H1 (cell line): ENCODE results near the gene HSPA4L. TPM values are rescaled to one million over a fixed set of nuclear protein-coding genes. Genes with fewer than 3 reads are reported as not detected.

Experiments used
- CTCF ChIA-PET: fragments of 300-600 bp; sonication (Branson Sonifier 250); formaldehyde crosslinking; loops from one replicate; lab custom pipeline; 2021; ENCODE audit not compliant: partially characterized antibody; lab: Charles Lee
- POLR2A ChIA-PET: fragments of 300-600 bp; sonication (Branson Sonifier 250); formaldehyde crosslinking; loops from one replicate; lab custom pipeline; 2021; ENCODE audit warnings: inconsistent platforms; ENCODE audit not compliant: partially characterized antibody; lab: Charles Lee
- DNase-seq, 2 experiments: peaks; one replicate each; pipeline versions ENCODE4 v3.0.0 to v3.0.0-alpha.2; 2010 to 2022; ENCODE audit warnings: low spot score in 2 of 2, low read depth in 1 of 2, mixed read lengths in 1 of 2
- FAIRE-seq: peaks from 2 replicates; lab custom pipeline; 2011; peaks lifted over from hg19 to GRCh38; lab: Jason Lieb, UNC
- H2AFZ ChIP-seq: 2 replicates; pipeline ENCODE4 v1.8.1; 2012; ENCODE audit warnings: low read length, inconsistent platforms
- H2AK5ac ChIP-seq: 2 replicates; pipeline ENCODE4 v1.6.1; 2013; ENCODE audit warnings: low read depth, low read length
- H2BK120ac ChIP-seq: replicated peaks from 2 replicates; pipeline ENCODE3; 2013; ENCODE audit warnings: low read depth, low read length, inconsistent platforms
- H2BK12ac ChIP-seq: 2 replicates; pipeline ENCODE4 v1.6.1; 2013; ENCODE audit warnings: low read depth, low read length
- H2BK15ac ChIP-seq: 2 replicates; pipeline ENCODE4 v1.6.1; 2013; ENCODE audit warnings: low read length
- H2BK20ac ChIP-seq: 2 replicates; pipeline ENCODE4 v1.6.1; 2013; ENCODE audit warnings: low read length
- H2BK5ac ChIP-seq: 2 replicates; pipeline ENCODE4 v1.6.1; 2013; ENCODE audit warnings: low read depth, low read length
- H3K14ac ChIP-seq: 2 replicates; pipeline ENCODE4 v1.6.1; 2013; ENCODE audit warnings: inconsistent platforms; ENCODE audit not compliant: insufficient read length
- H3K18ac ChIP-seq: 2 replicates; pipeline ENCODE4 v1.6.1; 2013; ENCODE audit warnings: low read length; ENCODE audit errors: extremely low read depth
- H3K23ac ChIP-seq: 2 replicates; pipeline ENCODE4 v1.6.1; 2013; ENCODE audit warnings: inconsistent platforms; ENCODE audit not compliant: insufficient read length
- H3K23me2 ChIP-seq: 2 replicates; pipeline ENCODE4 v1.6.1; 2013; ENCODE audit warnings: low read depth, low read length
- H3K27ac ChIP-seq: 2 replicates; pipeline ENCODE4 v1.6.1; 2011; ENCODE audit warnings: low read depth, low read length, inconsistent platforms
- H3K27me3 ChIP-seq, 4 experiments: replicated peaks in 1 of 4; 1 replicate in 1 of 4; 2 replicates in 3 of 4; pipeline versions ENCODE4 v1.6.1 to v1.8.1; 2011 to 2013; ENCODE audit warnings: low read length in 3 of 4, mild to moderate bottlenecking in 3 of 4, inconsistent platforms in 2 of 4, mixed read lengths in 2 of 4, moderate library complexity in 1 of 4; ENCODE audit not compliant: control insufficient read depth in 3 of 4, insufficient read depth in 3 of 4; ENCODE audit errors: extremely low read depth in 1 of 4
- H3K36me3 ChIP-seq, 4 experiments: 2 replicates each; pipeline versions ENCODE4 v1.6.1 to v1.8.1; 2011 to 2013; ENCODE audit warnings: mild to moderate bottlenecking in 4 of 4, low read length in 3 of 4, moderate library complexity in 2 of 4, control low read depth in 1 of 4, inconsistent platforms in 1 of 4; ENCODE audit not compliant: insufficient read depth in 4 of 4, control insufficient read depth in 2 of 4
- H3K4ac ChIP-seq: replicated peaks from 2 replicates; pipeline ENCODE3; 2013; ENCODE audit warnings: low read length, low read depth, mixed read lengths, inconsistent platforms; ENCODE audit not compliant: insufficient read length
- H3K4me1 ChIP-seq, 4 experiments: replicated peaks in 1 of 4; 1 replicate in 1 of 4; 2 replicates in 3 of 4; pipeline versions ENCODE4 v1.6.1 to v1.8.1; 2011 to 2013; ENCODE audit warnings: low read length in 3 of 4, inconsistent platforms in 2 of 4, mixed read lengths in 1 of 4; ENCODE audit not compliant: insufficient read depth in 4 of 4, control insufficient read depth in 3 of 4
- H3K4me2 ChIP-seq, 2 experiments: 2 replicates each; pipeline versions ENCODE4 v1.6.1 to v1.8.1; 2011 to 2013; ENCODE audit warnings: low read depth in 2 of 2, low read length in 2 of 2, control low read depth in 1 of 2, inconsistent platforms in 1 of 2, mild to moderate bottlenecking in 1 of 2; ENCODE audit not compliant: insufficient read depth in 1 of 2
- H3K4me3 ChIP-seq, 4 experiments: fragments of 200-600, 300-600 bp in 1 of 4; sonication (generic), shearing (Covaris generic), sonication (Bioruptor Twin) in 1 of 4; 2 replicates each; pipeline versions ENCODE4 v1.5.1 to v1.8.1; 2011 to 2016; ENCODE audit warnings: low read length in 4 of 4, low read depth in 3 of 4, control low read depth in 2 of 4, inconsistent platforms in 2 of 4, mild to moderate bottlenecking in 2 of 4, mixed read lengths in 1 of 4, moderate library complexity in 1 of 4; ENCODE audit not compliant: insufficient read depth in 2 of 4; ENCODE audit errors: extremely low read depth in 1 of 4
- H3K56ac ChIP-seq: replicated peaks from 2 replicates; pipeline ENCODE3; 2013; ENCODE audit warnings: low read depth, mild to moderate bottlenecking, mixed read lengths, low read length, inconsistent platforms; ENCODE audit not compliant: insufficient read length
- H3K79me1 ChIP-seq: 2 replicates; pipeline ENCODE4 v1.6.1; 2013; ENCODE audit warnings: low read depth, low read length, control low read depth
- H3K79me2 ChIP-seq, 2 experiments: 2 replicates each; pipeline versions ENCODE4 v1.6.1 to v1.8.1; 2012 to 2013; ENCODE audit warnings: low read length in 2 of 2, mild to moderate bottlenecking in 2 of 2, inconsistent platforms in 1 of 2; ENCODE audit not compliant: insufficient read depth in 2 of 2, control insufficient read depth in 1 of 2
- H3K9ac ChIP-seq, 4 experiments: replicated peaks in 1 of 4; 1 replicate in 1 of 4; 2 replicates in 3 of 4; pipeline versions ENCODE4 v1.6.1 to v1.8.1; 2011 to 2013; ENCODE audit warnings: low read depth in 3 of 4, low read length in 3 of 4, control low read depth in 2 of 4, mild to moderate bottlenecking in 2 of 4, moderate library complexity in 2 of 4, inconsistent platforms in 1 of 4; ENCODE audit errors: extremely low read depth in 1 of 4
- H3K9me3 ChIP-seq, 2 experiments: 2 replicates each; pipeline versions ENCODE4 v1.6.1 to v1.8.1; 2012 to 2013; ENCODE audit warnings: mild to moderate bottlenecking in 2 of 2, moderate library complexity in 2 of 2, control low read depth in 1 of 2, inconsistent platforms in 1 of 2, low read depth in 1 of 2, low read length in 1 of 2, mixed read lengths in 1 of 2; ENCODE audit not compliant: insufficient read depth in 2 of 2
- H4K20me1 ChIP-seq, 2 experiments: replicated peaks in 1 of 2; 2 replicates each; pipeline versions ENCODE3 to v1.8.1; 2011 to 2013; ENCODE audit warnings: inconsistent platforms in 2 of 2, low read length in 2 of 2, mild to moderate bottlenecking in 1 of 2; ENCODE audit not compliant: insufficient read depth in 2 of 2, control insufficient read depth in 1 of 2
- H4K5ac ChIP-seq: 2 replicates; pipeline ENCODE4 v1.6.1; 2013; ENCODE audit warnings: low read length, low read depth, mixed read lengths, inconsistent platforms; ENCODE audit not compliant: insufficient read length
- H4K8ac ChIP-seq: 2 replicates; pipeline ENCODE4 v1.8.0; 2013; ENCODE audit warnings: mild to moderate bottlenecking, moderate library complexity, low read length, inconsistent platforms; ENCODE audit not compliant: insufficient read depth; ENCODE audit errors: extremely low read depth
- H4K91ac ChIP-seq: replicated peaks from 2 replicates; pipeline ENCODE3; 2013; ENCODE audit warnings: low read length, mixed read lengths, inconsistent platforms; ENCODE audit not compliant: insufficient read length
- ATF2 ChIP-seq: IDR thresholded peaks from 2 replicates; pipeline ENCODE4 v1.6.1; 2012; ENCODE audit warnings: low read length, inconsistent platforms
- CBX5 ChIP-seq: fragments of 300-800, 300-1000 bp; sonication (generic); IDR thresholded peaks from 2 replicates; pipeline ENCODE4 v1.7.1; 2016; ENCODE audit warnings: antibody characterized with exemption, low read length, low read depth
- GABPA ChIP-seq: IDR thresholded peaks from 2 replicates; pipeline ENCODE4 v1.6.1; 2011; ENCODE audit warnings: mild to moderate bottlenecking, low read length, moderate library complexity, borderline replicate concordance; ENCODE audit not compliant: insufficient read depth
- JUND ChIP-seq: IDR thresholded peaks from 2 replicates; pipeline ENCODE4 v1.6.1; 2011; ENCODE audit warnings: mild to moderate bottlenecking, improper control_type of control experiment, low read length
- KDM1A ChIP-seq: fragments of 200-600, 300-600 bp; sonication (generic); IDR thresholded peaks from 2 replicates; pipeline ENCODE4 v1.7.1; 2016; ENCODE audit warnings: mild to moderate bottlenecking, low read length, borderline replicate concordance
- RXRA ChIP-seq: IDR thresholded peaks from 2 replicates; pipeline ENCODE4 v1.6.1; 2011; ENCODE audit warnings: low read depth, mild to moderate bottlenecking, low read length, moderate library complexity; ENCODE audit not compliant: insufficient read depth
- SP1 ChIP-seq: IDR thresholded peaks from 2 replicates; pipeline ENCODE4 v1.6.1; 2011; ENCODE audit warnings: low read depth, low read length
- SP4 ChIP-seq: IDR thresholded peaks from 2 replicates; pipeline ENCODE4 v1.6.1; 2012; ENCODE audit warnings: low read length, inconsistent platforms
- TAF1 ChIP-seq: IDR thresholded peaks from 2 replicates; pipeline ENCODE4 v1.6.1; 2011; ENCODE audit warnings: mild to moderate bottlenecking, low read depth, low read length
- TBP ChIP-seq: IDR thresholded peaks from 2 replicates; pipeline ENCODE4 v1.6.1; 2011; ENCODE audit warnings: low read depth, low read length, improper control_type of control experiment
- YY1 ChIP-seq: IDR thresholded peaks from 2 replicates; pipeline ENCODE4 v1.6.1; 2011; ENCODE audit warnings: low read depth, mild to moderate bottlenecking, low read length
- WGBS, 2 experiments: shearing (Covaris generic) in 1 of 2; methylation state at CpG; one replicate each; pipeline versions ENCODE4 v1.1.6 to v1.1.7; 2013 to 2015; ENCODE audit warnings: low lambda C conversion rate in 2 of 2, mixed read lengths in 2 of 2, inconsistent platforms in 1 of 2, low coverage in 1 of 2, missing lambda C conversion rate in 1 of 2; ENCODE audit not compliant: insufficient replicate concordance in 2 of 2, insufficient coverage in 1 of 2, insufficient read length in 1 of 2; ENCODE audit errors: extremely low coverage in 1 of 2, missing lambda C conversion rate in 1 of 2; 5-methylcytosine and 5-hydroxymethylcytosine counted together
- polyA plus RNA-seq, 7 experiments: library from polyadenylated mRNA; depleted of rRNA in 3 of 7; stranded (reverse) in 5 of 7; unstranded in 2 of 7; fragments of >200 nt in 5 of 7; fragments of 200-250 nt in 2 of 7; gene quantifications; 1 replicate in 5 of 7; 2 replicates in 1 of 7; 4 replicates in 1 of 7; pipeline versions ENCODE4 v1.2.1 to v1.2.3, GENCODE V29; 2011 to 2013; ENCODE audit warnings: missing spikeins in 2 of 7, mixed read lengths in 2 of 7
- total RNA-seq: library from RNA; stranded (reverse); fragmentation: NEBNext Ultra II Directional; extraction: Animal tissue kit (Norgen Biotek cat#: 25700); gene quantifications from 2 replicates; pipeline ENCODE4 v1.2.1, GENCODE V29; 2021

HSPA4L gene
- total and polyA plus RNA-seq, 2 of the 8 experiments (the other 6 are each of a cell fraction or from before 2014, with no cell fraction given) = 0.65 to 4.7 TPM

- DNase-seq (no peak), FAIRE-seq (no peak)
- no peak for TF ChIP-seq CBX5
- no peak for TF ChIP-seq TBP
- no peak for TF ChIP-seq RXRA
- TF ChIP-seq YY1 = no peak
- no peak for TF ChIP-seq SP1
- TF ChIP-seq ATF2 = no peak
- no peak for TF ChIP-seq KDM1A
- TF ChIP-seq SP4 = no peak
- TF ChIP-seq TAF1 = no peak
- TF ChIP-seq JUND = no peak
- TF ChIP-seq GABPA = no peak
- Histone ChIP-seq H3K4me2 (no peak overlapping the region), H2BK120ac (no peak overlapping the region), H4K20me1 (no peaks in the 10 kb centered on the region), H3K79me2 (no peaks in the 10 kb centered on the region), H2AK5ac (no peak overlapping the region), H4K8ac (no peak overlapping the region), H3K9me3 (no peaks in the 10 kb centered on the region), H3K23me2 (no peaks in the 10 kb centered on the region), H3K79me1 (no peaks in the 10 kb centered on the region), H3K4me1 (0 out of 7 replicates have a peak, but pooled peaks cover 0 to 2% (median 0%) of the 10 kb centered on the region in 4 experiments), H3K9ac (no peak overlapping the region), H3K18ac (no peak overlapping the region), H3K23ac (no peak overlapping the region), H3K36me3 (no peaks in the 10 kb centered on the region), H2AFZ (no peak overlapping the region), H4K91ac (no peak overlapping the region), H2BK5ac (no peak overlapping the region), H2BK12ac (no peak overlapping the region), H3K27me3 (no peaks in the 10 kb centered on the region), H3K4ac (no peak overlapping the region), H3K27ac (no peak overlapping the region), H3K4me3 (no peak overlapping the region), H4K5ac (no peak overlapping the region), H2BK20ac (no peak overlapping the region), H3K14ac (no peak overlapping the region), H3K56ac (no peak overlapping the region), H2BK15ac (no peak overlapping the region)
- CTCF ChIA-PET = interaction anchor here (0.6 kb wide), 1 partner anchor 31 kb away, joined by 3 read pairs; no protein-coding TSS in a partner anchor
- POLR2A ChIA-PET = no interaction called here
- 91% methylated on average over 4 of the region's 4 CpGs; no CpG with 5 or more reads in 1 of the 2 experiments for WGBS, 2 experiments
Measured at GRCh38 chr4:127771535-127772275, 10.4 kb upstream of the HSPA4L start.
